SIG-M5 treated with dmso at 0.1 percent for 504 hours (cell line): Measurements from ENCODE around the gene PEX5L.
A peak's percentile ranks its signal among the peaks of the same experiment; 100 is the strongest.
"Not testable (repeated sequence)": the region's sequence is repeated elsewhere in the genome, so short reads cannot be mapped to it uniquely, and the experiment has no call there.

ENCODE experiments used
- DNase-seq: peaks from one replicate; lab custom pipeline; 2025; ENCODE audit not compliant: unreplicated experiment; lab: John Stamatoyannopoulos, UW

The PEX5L gene

DNA sequence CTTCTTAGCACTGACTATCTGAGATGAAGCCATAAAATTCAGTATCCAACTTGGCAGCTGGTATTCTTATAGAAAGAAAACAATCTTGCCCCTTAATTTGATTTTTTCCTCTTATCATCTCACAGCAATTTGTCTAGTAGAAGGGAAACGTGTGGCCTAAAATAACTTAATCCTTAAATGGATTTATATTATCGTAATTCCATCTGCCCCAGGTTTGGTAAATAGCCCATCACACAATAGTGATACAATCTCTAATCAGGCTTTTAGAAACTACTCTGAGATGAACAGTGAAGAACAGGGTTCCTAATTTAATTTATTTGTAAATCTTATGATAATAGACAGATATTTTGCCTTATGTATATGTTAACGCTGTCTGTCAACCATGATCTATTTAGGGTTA lies 24.8 kb downstream of the PEX5L start:
- DNase-seq: no peak

DNA sequence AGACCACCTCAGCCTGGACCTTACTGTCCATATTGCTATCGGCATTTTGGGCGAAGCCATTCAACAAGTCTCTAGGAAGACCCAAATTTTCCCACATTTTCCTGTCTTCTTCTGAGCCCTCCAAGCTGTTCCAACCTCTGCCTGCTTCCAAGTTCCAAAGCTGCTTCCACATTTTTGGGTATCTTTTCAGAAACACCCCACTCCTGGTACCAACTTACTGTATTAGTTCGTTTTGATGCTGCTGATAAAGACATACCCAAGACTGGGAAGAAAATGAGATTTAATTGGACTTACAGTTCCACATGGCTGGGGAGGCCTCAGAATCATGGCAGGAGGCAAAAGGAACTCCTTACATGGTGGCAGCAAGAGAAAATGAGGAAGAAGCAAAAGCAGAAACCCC lies 28.4 kb downstream of the PEX5L start:
- not testable (repeated sequence) for DNase-seq

DNA sequence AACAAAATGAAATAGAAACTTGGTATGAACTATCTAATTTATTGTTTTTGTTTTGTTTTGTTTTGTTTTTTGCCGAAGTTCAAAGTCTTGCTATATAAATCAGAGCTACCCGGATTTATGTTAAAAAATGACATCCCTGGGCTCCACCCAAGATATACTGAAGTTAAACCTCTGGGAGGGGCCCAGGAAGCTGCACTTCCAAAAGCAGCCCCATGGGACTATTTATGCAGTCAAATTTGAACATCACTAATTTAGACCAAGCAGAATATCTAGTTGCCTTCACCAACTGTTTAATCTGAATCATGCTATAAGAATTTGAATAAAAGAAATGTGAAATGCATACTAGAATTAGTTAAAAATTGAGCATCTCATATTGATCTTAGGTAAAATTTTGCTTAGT lies 32.2 kb downstream of the PEX5L start:
- no peak for DNase-seq

DNA sequence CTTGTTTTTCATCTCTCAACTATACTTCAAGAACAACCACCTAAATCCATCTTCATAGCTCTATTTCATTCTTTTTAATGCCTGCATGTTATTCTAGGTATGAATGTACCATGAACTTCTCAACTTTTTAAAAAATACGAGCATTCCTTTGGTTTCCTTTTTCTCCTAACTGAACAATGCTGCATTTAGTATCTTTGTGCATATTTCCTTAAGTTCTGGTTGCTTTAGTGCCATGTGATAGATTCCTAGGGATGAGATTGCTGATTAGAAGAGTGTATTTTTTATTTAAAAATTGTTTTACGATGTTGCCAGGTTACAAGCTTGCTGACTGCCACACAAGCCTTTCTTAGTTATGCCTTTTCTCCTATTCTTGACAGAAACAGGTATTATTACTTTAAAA lies 34.7 kb downstream of the PEX5L start:
- no peak for DNase-seq

DNA sequence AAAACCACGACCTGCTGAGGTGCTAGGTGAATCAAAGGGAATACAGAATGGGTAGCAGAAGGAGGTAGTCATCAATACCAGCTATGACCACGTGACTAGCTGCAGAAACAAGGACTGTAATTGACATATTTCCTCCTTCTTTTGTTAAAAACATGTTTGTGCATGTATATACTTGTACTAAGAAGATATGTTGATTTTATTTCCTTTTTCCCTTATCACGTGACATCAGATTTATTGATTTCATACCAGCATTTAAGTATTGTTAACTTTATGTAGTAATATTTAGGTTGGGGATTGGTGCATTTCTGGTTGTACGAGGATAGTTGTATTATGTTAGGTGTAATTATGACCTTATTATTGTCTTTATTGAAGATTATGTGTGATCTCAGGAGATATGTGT lies 36.2 kb downstream of the PEX5L start:
- no peak for DNase-seq

GRCh38 chr3:179995406-179995805 lies 41.3 kb downstream of the PEX5L start:
- DNase-seq: no peak

GRCh38 chr3:179991883-179992282 lies 44.9 kb downstream of the PEX5L start:
- no peak for DNase-seq

DNA sequence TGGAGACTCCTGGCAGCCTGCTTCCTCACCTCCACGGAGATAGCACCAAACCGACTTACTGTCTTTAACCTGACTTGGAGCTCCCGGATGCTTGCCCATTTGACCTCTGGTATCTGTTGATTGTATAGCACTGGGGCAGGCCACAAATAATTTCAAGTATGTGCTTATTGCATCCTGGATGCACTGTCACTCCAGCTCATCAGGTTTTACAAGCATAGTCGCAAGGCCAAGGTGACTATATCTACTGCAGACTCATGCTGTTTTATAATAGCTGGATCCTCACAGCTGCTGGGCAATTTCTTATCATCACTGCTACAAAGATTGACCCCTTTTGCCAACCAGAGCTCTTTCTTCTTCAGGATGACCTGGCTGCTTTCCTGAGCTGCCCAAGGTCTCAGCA lies 45.6 kb downstream of the PEX5L start:
- DNase-seq: no peak

DNA sequence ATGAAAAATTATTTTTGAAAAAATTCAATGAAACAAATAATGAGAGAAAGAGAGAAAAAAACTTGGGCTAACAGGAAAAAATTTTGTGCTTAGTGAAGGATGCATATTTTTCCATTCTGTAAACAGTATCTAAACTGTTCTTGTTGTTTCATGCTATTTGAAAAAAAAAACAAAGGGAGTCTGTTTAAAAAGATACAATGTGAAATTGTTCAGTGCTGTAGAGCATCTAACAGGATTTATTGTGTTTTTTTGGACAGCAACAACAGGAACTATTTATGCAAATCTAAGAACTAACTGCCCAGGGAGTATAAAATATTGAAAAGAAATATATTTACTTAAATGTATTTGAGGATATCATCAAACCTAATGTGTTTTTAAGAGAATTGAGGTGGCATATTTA lies 55.1 kb downstream of the PEX5L start:
- no peak for DNase-seq

DNA sequence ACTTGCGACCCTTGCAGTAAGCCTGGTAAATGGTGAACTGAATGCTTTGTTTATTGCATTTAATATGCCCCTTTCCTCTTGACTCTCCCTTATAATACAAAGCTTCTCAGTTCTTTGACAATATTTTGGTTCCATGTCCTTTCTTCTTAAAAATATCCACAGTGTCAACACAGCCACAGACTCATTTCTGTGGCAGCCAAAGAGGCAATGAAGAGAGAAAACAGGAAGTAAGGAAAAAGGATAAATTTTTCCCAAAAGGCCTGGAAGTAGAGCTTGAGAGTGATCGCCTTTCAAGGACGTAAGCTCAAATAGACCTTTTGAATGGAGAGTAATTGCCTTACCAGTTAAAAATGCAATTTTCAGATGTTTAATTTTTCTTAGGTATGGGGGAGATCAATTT lies 59.4 kb downstream of the PEX5L start:
- no peak for DNase-seq

- DNase-seq: no peak
Measured at GRCh38 chr3:179973931-179974361, 62.8 kb downstream of the PEX5L start.

DNA sequence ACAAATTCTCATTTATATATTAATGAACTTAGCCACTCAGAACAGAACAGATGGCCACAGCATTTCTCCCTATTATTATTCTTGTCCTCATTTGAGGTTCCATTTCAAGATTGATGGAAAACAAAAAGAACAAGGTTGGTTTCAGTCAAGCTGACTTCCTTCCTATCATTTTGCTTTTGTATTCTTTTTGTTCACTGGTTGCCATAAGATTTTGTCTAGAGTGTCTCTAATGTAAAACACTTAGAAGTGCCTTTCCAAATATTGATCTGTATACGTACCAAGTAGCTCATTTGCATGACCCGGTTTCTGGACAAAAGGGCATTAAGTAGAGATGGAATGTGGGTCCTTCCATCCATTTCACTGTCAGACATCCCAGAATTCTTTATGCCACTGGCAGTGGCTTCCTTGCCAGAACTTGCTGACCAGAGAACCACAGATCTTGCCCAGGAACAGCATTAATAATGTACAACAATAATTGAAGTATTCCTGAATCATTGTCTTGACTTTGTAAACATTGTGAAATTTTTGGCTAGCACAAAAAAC lies 63.8 kb downstream of the PEX5L start:
- no peak for DNase-seq

DNA sequence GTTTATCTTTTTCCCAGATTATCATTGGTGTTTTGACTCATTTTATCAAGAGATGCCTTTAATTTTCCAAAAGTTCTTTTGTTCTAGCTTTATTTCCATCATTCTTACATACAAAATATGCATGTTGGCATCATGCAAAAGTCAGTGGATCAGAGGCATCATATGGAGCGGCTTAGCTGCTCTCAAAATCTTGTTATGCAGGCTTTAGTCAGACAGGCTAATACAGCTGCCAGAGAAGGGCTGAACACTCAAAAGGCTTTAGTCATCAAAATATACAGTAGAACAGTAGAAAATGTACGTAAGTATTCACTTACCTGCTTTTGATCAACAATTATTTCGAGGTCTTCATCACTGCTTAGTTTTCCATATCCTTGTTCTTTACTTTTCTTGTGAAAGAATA lies 65.5 kb downstream of the PEX5L start:
- DNase-seq: no peak

GRCh38 chr3:179970746-179971145 lies 66.0 kb downstream of the PEX5L start:
- DNase-seq: no peak

DNA sequence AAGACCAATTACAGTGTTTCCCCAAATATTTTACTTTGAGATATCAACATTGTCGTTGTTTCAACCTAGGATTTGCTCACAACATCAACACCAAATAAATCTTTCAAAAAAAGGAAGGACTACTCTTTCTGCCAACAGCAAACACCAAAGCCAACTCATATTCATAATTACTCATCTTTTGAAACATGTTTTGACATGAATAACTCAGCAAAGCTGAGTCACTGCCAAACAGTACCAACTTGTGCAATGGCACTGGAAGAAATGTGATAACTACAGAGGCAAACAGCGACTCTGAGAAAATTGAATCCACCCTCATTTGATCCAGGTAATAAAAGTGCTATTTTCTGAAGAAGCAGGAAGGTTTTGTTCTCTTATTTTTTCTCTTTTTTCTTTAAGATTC lies 67.2 kb downstream of the PEX5L start:
- DNase-seq: peak; percentile 80

DNA sequence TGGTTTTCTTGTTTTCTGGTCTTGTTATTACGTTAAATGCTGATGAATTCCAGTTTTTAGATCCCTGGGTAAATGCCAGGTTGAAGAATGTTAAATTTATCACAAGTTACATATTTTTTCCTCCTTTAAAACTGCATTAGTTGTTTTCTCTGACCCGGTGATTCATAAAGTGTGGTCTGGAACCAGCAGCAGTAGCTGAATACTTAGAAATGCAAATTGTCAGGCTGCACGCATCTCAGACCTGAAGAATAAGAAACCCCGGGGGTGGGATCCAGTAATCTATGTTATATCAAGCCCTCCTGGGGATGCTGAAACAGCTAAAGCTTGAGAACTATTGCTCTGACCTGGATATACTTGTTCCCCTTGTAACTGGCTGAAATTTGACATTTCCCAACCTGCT lies 69.1 kb downstream of the PEX5L start:
- DNase-seq: no peak

GRCh38 chr3:179964890-179965289 lies 71.8 kb downstream of the PEX5L start:
- no peak for DNase-seq

DNA sequence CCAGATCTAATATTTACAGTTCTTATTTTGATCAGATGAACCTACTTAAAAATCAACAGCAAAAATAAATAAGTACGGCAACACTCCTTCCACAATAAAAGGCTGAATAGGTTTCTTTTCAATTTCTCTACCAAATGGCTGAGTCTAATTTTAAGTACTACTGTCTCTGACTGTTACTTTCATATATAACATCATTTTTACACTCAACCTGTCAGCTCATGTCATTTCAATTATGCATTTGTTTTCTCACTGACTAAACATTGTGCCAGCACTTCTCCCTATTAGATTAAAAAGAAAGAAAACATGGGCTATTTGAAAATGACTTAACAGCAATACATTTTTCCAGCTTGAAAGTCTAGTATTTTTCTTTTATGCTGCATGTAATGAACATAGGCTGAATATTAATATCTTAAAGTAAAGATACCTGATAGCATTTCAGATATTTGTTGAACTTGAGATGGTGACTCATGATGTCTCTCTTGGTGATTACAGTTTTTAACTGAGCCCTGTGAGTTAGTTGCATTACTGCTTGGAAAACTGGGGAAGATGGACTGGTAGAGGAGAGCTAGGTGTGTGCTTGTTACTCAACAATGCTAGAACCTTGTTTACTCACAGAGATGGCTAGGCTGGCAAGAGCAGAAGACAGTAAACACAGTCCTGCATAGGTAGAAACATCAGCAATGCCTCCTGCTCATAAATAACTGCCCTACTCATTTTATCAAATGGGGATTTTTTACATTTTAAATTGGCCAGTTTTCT lies 73.9 kb downstream of the PEX5L start:
- no peak for DNase-seq

- no peak for DNase-seq
Measured at GRCh38 chr3:179961703-179962078, 75.0 kb downstream of the PEX5L start.

DNA sequence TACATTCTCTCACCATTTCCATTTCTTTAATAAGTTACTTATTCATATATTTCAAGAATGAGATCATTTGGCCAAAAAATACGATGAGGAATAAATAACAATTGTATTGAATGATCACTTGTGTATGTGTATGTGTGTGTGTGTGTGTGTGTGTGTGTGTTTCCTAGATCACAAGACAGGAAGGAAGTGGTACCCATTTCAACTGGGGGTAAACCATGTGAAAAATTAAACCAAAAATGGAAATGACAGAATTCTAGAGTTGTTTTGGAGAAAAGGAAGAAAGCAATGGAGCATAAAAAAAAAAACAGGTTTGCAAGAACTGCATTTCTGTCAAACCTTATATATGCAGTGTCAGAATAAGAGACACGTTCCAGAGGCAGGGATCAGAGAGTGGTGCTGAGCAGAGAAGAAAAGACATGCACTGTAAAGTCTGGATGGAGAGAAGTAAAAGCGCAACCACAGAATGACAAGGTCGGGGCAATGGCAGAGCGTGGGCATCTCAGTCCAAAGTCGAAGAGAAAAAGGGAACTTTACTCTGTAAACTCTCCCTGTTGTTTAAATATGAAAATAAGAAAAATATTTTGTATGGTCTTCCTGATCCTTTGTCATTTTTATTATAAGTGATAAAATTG lies 75.5 kb downstream of the PEX5L start:
- no peak for DNase-seq

- DNase-seq: no peak
Measured at GRCh38 chr3:179958759-179959158, 78.0 kb downstream of the PEX5L start.

GRCh38 chr3:179958143-179958542 lies 78.6 kb downstream of the PEX5L start:
- peak; percentile 24 for DNase-seq
